ENCODE data around the gene ATP6V1G3.
"Not testable (repeated sequence)": the region's sequence is repeated elsewhere in the genome, so short reads cannot be mapped to it uniquely, and the experiment has no call there.

The ATP6V1G3 gene

GRCh38 chr1:198540580-198540979 is at the start of gene ATP6V1G3:
ATP6V1G3 (minus strand) TSS chr1:198540680; CDS start chr1:198540650, 30 bp downstream.
- CTCF ChIA-PET = interaction anchor here (0.7 kb wide), 1 partner anchor 108 kb away, joined by 6 read pairs; no protein-coding TSS in a partner anchor
- H3K27ac ChIP-seq = no peak within 1 kb of the TSS
- POLR2A ChIA-PET (ENCODE audit: low non-redundant PET) = no interaction called here

GRCh38 chr1:198588845-198589244 is 48.4 kb upstream of the ATP6V1G3 start:
- no peak for DNase-seq (ENCODE audit: low spot score)
- POLR2A ChIA-PET (ENCODE audit: low non-redundant PET) = no interaction called here
- TF ChIP-seq CTCF (conservative IDR thresholded peaks at IDR 0.05; ENCODE audit: low read depth) = no peak
- no peak overlapping the region for H3K27ac ChIP-seq
- CTCF ChIA-PET = interaction anchor here (1.1 kb wide), 1 partner anchor 72 kb away, joined by 3 read pairs; no protein-coding TSS in a partner anchor

More at GRCh38 chr1:198540580-198540979, at the start of gene ATP6V1G3:
- TF ChIP-seq CTCF (conservative IDR thresholded peaks at IDR 0.05; ENCODE audit: low read depth) = no peak
- DNase-seq (ENCODE audit: low spot score) = no peak

GRCh38 chr1:198584163-198584562 is 43.7 kb upstream of the ATP6V1G3 start:
- H3K27ac ChIP-seq = no peak overlapping the region
- CTCF ChIA-PET = no interaction called here
- POLR2A ChIA-PET (ENCODE audit: low non-redundant PET) = no interaction called here
- DNase-seq (ENCODE audit: low spot score) = no peak
- no peak for TF ChIP-seq CTCF (conservative IDR thresholded peaks at IDR 0.05; ENCODE audit: low read depth)

GRCh38 chr1:198583209-198583802 is 42.8 kb upstream of the ATP6V1G3 start:
- POLR2A ChIA-PET (ENCODE audit: low non-redundant PET); H3K27ac ChIP-seq; DNase-seq (ENCODE audit: low spot score); CTCF ChIA-PET: not testable (repeated sequence)

- peak; percentile 52 for DNase-seq (ENCODE audit: low spot score)
- H3K27ac ChIP-seq = no peak overlapping the region
- POLR2A ChIA-PET (ENCODE audit: low non-redundant PET) = no interaction called here
- TF ChIP-seq CTCF (conservative IDR thresholded peaks at IDR 0.05; ENCODE audit: low read depth) = no peak
- CTCF ChIA-PET = interaction anchor here (0.6 kb wide), 1 partner anchor 13 kb away, joined by 6 read pairs; no protein-coding TSS in a partner anchor
These were observed 37.0 kb upstream of the ATP6V1G3 start for GRCh38 chr1:198577444-198577843.

GRCh38 chr1:198575798-198576641 is 35.5 kb upstream of the ATP6V1G3 start:
- ChIA-PET POLR2A (ENCODE audit: low non-redundant PET) (no interaction called here), CTCF (interaction anchor here (0.6 to 0.9 kb wide), 5 partner anchors 16 to 929 kb away, joined by 3 to 5 read pairs (median 3); no protein-coding TSS in a partner anchor)
- H3K27ac ChIP-seq = no peak overlapping the region
- no peak for TF ChIP-seq CTCF (conservative IDR thresholded peaks at IDR 0.05; ENCODE audit: low read depth)
- DNase-seq (ENCODE audit: low spot score) = peak; percentile 7

- ChIA-PET POLR2A (ENCODE audit: low non-redundant PET) (no interaction called here), CTCF (interaction anchor here (0.6 kb wide), 3 partner anchors 15 to 930 kb away, joined by 3 to 5 read pairs (median 3); no protein-coding TSS in a partner anchor)
These were observed 34.8 kb upstream of the ATP6V1G3 start for GRCh38 chr1:198575292-198575691.

More at GRCh38 chr1:198575292-198575691, 34.8 kb upstream of the ATP6V1G3 start:
- TF ChIP-seq CTCF (conservative IDR thresholded peaks at IDR 0.05; ENCODE audit: low read depth) = no peak
- no peak for DNase-seq (ENCODE audit: low spot score)
- H3K27ac ChIP-seq = no peak overlapping the region
